SU-DHL-6 (cell line): Measurements from ENCODE around the gene EGLN1.

Experiments used
- H2AFZ ChIP-seq: fragments of 200-600 bp; sonication (generic); 2 replicates; pipeline ENCODE4 v1.6.1; 2014; ENCODE audit warnings: low read depth, mild to moderate bottlenecking, moderate library complexity, mixed read lengths, antibody characterized with exemption, low read length; ENCODE audit not compliant: severe bottlenecking
- H3F3A ChIP-seq: fragments of 200-600 bp; shearing (Covaris generic); 2 replicates; pipeline ENCODE4 v1.6.0; 2016; ENCODE audit warnings: antibody characterized with exemption, mild to moderate bottlenecking; ENCODE audit not compliant: insufficient read depth
- H3K27ac ChIP-seq: fragments of 200-600 bp; sonication (generic); 2 replicates; pipeline ENCODE4 v1.5.1; 2016; ENCODE audit warnings: low read depth, mild to moderate bottlenecking, low read length, moderate library complexity, mixed read lengths
- H3K27me3 ChIP-seq: fragments of 200-600 bp; sonication (generic), shearing (Covaris generic); 2 replicates; pipeline ENCODE4 v1.6.0; 2014; ENCODE audit warnings: mild to moderate bottlenecking, low read length
- H3K36me3 ChIP-seq: fragments of 200-600 bp; sonication (generic); 2 replicates; pipeline ENCODE4 v1.6.1; 2014; ENCODE audit warnings: mild to moderate bottlenecking, low read length, mixed read lengths
- H3K4me2 ChIP-seq: fragments of 300-600, 200-600 bp; shearing (Covaris generic), sonication (generic); 2 replicates; pipeline ENCODE4 v1.6.0; 2014; ENCODE audit warnings: low read length, low read depth, mild to moderate bottlenecking; ENCODE audit not compliant: poor library complexity, severe bottlenecking
- H3K4me3 ChIP-seq: fragments of 200-600 bp; sonication (generic); 2 replicates; pipeline ENCODE4 v1.5.1; 2014; ENCODE audit warnings: antibody characterized with exemption, low read length, mild to moderate bottlenecking, mixed read lengths; ENCODE audit not compliant: insufficient read depth, poor library complexity, severe bottlenecking
- H3K79me2 ChIP-seq: fragments of 200-600 bp; sonication (generic); 2 replicates; pipeline ENCODE4 v1.6.1; 2014; ENCODE audit warnings: mild to moderate bottlenecking, low read length, moderate library complexity; ENCODE audit not compliant: insufficient read depth
- H3K9ac ChIP-seq: fragments of 200-600 bp; sonication (generic); 2 replicates; pipeline ENCODE4 v1.7.0; 2014; ENCODE audit warnings: mild to moderate bottlenecking, low read length
- H3K9me2 ChIP-seq: fragments of 200-600 bp; sonication (generic); replicated peaks from 2 replicates; pipeline ENCODE4 v1.6.1; 2014; ENCODE audit warnings: low read length; ENCODE audit not compliant: insufficient read depth
- H3K9me3 ChIP-seq: fragments of 200-600 bp; sonication (generic); 2 replicates; pipeline ENCODE4 v1.6.1; 2014; ENCODE audit warnings: low read length, mixed read lengths; ENCODE audit not compliant: insufficient read depth
- H4K20me1 ChIP-seq: fragments of 200-600 bp; sonication (generic); 2 replicates; pipeline ENCODE4 v1.6.1; 2014; ENCODE audit warnings: low read depth, mild to moderate bottlenecking, antibody characterized with exemption, low read length, moderate library complexity, mixed read lengths
- EZH2phosphoT487 ChIP-seq: fragments of 200-600 bp; sonication (generic), shearing (Covaris generic); conservative IDR thresholded peaks from 2 replicates; pipeline ENCODE4 v1.6.1; 2018; ENCODE audit warnings: mild to moderate bottlenecking, antibody characterized with exemption, low read length, moderate library complexity, mixed read lengths
- TF ChIP-seq, protein P1 (sequence below): fragments of 200-600 bp; sonication (generic); IDR thresholded peaks from one replicate; pipeline ENCODE4 v1.5.1; 2017; ENCODE audit warnings: antibody characterized with exemption, mild to moderate bottlenecking, low read length, moderate library complexity; ENCODE audit not compliant: insufficient read depth, poor library complexity, severe bottlenecking

The EGLN1 gene

GRCh38 chr1:231415018-231415583 is 7.0 kb downstream of the EGLN1 start:
- H3K27me3 ChIP-seq, result no peaks in the 10 kb centered on the region
- no peak overlapping the region for H3K4me2 ChIP-seq
- peaks cover 4% of the 10 kb centered on the region; the same call in 1 of the 2 replicates for H3K36me3 ChIP-seq
- H4K20me1 ChIP-seq, result peaks cover 27% of the 10 kb centered on the region
- H3K9ac ChIP-seq, result no peak overlapping the region
- no peaks in the 10 kb centered on the region for H3K9me3 ChIP-seq
- no peaks in the 10 kb centered on the region for H3K9me2 ChIP-seq
- no peak overlapping the region for H3K27ac ChIP-seq
- H3K79me2 ChIP-seq, result peaks cover 11% of the 10 kb centered on the region; the same call in 1 of the 2 replicates
- no peak overlapping the region for H3K4me3 ChIP-seq
- no peak for TF ChIP-seq EZH2phosphoT487
- TF ChIP-seq, protein P1, sequence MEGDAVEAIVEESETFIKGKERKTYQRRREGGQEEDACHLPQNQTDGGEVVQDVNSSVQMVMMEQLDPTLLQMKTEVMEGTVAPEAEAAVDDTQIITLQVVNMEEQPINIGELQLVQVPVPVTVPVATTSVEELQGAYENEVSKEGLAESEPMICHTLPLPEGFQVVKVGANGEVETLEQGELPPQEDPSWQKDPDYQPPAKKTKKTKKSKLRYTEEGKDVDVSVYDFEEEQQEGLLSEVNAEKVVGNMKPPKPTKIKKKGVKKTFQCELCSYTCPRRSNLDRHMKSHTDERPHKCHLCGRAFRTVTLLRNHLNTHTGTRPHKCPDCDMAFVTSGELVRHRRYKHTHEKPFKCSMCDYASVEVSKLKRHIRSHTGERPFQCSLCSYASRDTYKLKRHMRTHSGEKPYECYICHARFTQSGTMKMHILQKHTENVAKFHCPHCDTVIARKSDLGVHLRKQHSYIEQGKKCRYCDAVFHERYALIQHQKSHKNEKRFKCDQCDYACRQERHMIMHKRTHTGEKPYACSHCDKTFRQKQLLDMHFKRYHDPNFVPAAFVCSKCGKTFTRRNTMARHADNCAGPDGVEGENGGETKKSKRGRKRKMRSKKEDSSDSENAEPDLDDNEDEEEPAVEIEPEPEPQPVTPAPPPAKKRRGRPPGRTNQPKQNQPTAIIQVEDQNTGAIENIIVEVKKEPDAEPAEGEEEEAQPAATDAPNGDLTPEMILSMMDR, result no peak
- no peaks in the 10 kb centered on the region for H3F3A ChIP-seq
- H2AFZ ChIP-seq, result no peak overlapping the region

- no peaks in the 10 kb centered on the region for H3K27me3 ChIP-seq
- TF ChIP-seq EZH2phosphoT487, result no peak
- no peaks in the 10 kb centered on the region for H3F3A ChIP-seq
- no peak overlapping the region for H3K4me3 ChIP-seq
- no peak overlapping the region for H3K9ac ChIP-seq
- no peaks in the 10 kb centered on the region for H3K9me2 ChIP-seq
- no peak overlapping the region for H3K27ac ChIP-seq
- peaks cover 11% of the 10 kb centered on the region for H3K79me2 ChIP-seq
- H3K36me3 ChIP-seq, result peaks cover 4% of the 10 kb centered on the region; the same call in 1 of the 2 replicates
- no peaks in the 10 kb centered on the region for H3K9me3 ChIP-seq
- peaks cover 25% of the 10 kb centered on the region for H4K20me1 ChIP-seq
- no peak overlapping the region for H3K4me2 ChIP-seq
- no peak overlapping the region for H2AFZ ChIP-seq
Measured at GRCh38 chr1:231414260-231415016, 7.6 kb downstream of the EGLN1 start.

DNA sequence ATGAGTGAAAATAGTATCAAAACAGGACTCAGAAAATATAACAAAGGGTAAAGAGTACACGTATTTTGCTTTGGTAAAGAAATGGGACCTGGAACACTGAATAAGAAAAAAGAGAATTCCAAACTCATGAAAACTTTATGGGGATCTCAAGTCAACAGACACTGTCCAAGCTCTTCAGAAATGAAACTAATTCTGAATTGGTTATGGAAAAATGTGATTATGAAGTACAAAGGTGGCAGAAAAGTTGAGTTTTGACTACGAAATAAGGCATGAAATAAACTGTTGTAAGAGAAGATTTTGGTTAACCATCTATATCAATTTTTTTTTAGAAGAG is 8.4 kb downstream of the EGLN1 start:
- H3K9ac ChIP-seq, result no peak overlapping the region
- no peak overlapping the region for H3K4me3 ChIP-seq
- no peaks in the 10 kb centered on the region for H3K9me3 ChIP-seq
- peaks cover 11% of the 10 kb centered on the region for H3K79me2 ChIP-seq
- H3K9me2 ChIP-seq, result no peaks in the 10 kb centered on the region
- H3F3A ChIP-seq, result no peaks in the 10 kb centered on the region
- H3K27me3 ChIP-seq, result no peaks in the 10 kb centered on the region
- TF ChIP-seq, protein P1, result no peak
- no peak for TF ChIP-seq EZH2phosphoT487
- H3K4me2 ChIP-seq, result no peak overlapping the region
- H3K36me3 ChIP-seq, result peaks cover under 1% of the 10 kb centered on the region; the same call in 1 of the 2 replicates
- no peak overlapping the region for H3K27ac ChIP-seq
- no peak overlapping the region for H2AFZ ChIP-seq
- peaks cover 18% of the 10 kb centered on the region for H4K20me1 ChIP-seq

DNA sequence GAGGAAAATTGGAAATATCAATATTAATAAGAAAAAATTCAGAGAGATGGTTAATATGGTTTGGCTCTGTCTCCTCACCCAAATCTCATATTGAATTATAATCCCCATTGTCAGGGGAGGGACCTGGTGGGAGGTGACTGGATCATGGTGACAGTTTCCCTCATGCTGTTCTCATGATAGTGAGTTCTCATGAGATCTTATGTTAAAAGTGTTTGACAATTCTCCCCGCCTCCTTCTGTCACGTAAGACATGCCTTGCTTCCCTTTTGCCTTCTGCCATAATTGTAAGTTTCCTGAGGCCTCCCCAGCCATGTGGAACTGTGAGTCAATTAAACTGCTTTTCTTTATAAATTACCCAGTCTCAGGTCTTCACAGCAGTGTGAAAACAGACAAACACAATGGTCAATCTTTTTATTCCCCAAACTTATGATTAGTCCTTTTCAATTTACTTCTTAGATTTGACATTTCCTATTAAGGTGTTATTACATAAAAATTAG is 11.0 kb downstream of the EGLN1 start:
- Histone ChIP-seq H3K27ac (no peak overlapping the region), H3K4me2 (no peak overlapping the region), H2AFZ (no peak overlapping the region), H3K9ac (no peak overlapping the region), H3K36me3 (no peaks in the 10 kb centered on the region), H3K4me3 (no peak overlapping the region), H3K27me3 (no peaks in the 10 kb centered on the region), H3K9me2 (no peaks in the 10 kb centered on the region), H4K20me1 (no peaks in the 10 kb centered on the region; the same call in 1 of the 2 replicates), H3K9me3 (no peaks in the 10 kb centered on the region), H3F3A (no peaks in the 10 kb centered on the region), H3K79me2 (no peaks in the 10 kb centered on the region; the same call in none of the 2 replicates)
- TF ChIP-seq, protein P1, result no peak
- TF ChIP-seq EZH2phosphoT487, result no peak
